GM10266 (cell line): ENCODE data around the gene GPR35.
A peak's percentile ranks its signal among the peaks of the same experiment; 100 is the strongest.

Experiments
- DNase-seq: peaks from one replicate; pipeline ENCODE4 v3.0.0; 2012; ENCODE audit errors: extremely low spot score
- TF ChIP-seq, protein P1 (sequence below): IDR thresholded peaks from 2 replicates; pipeline ENCODE4 v1.5.1; 2012; ENCODE audit warnings: mild to moderate bottlenecking, low read depth; ENCODE audit not compliant: control insufficient read depth, insufficient read depth; ENCODE audit errors: missing control alignments

Gene GPR35

DNA sequence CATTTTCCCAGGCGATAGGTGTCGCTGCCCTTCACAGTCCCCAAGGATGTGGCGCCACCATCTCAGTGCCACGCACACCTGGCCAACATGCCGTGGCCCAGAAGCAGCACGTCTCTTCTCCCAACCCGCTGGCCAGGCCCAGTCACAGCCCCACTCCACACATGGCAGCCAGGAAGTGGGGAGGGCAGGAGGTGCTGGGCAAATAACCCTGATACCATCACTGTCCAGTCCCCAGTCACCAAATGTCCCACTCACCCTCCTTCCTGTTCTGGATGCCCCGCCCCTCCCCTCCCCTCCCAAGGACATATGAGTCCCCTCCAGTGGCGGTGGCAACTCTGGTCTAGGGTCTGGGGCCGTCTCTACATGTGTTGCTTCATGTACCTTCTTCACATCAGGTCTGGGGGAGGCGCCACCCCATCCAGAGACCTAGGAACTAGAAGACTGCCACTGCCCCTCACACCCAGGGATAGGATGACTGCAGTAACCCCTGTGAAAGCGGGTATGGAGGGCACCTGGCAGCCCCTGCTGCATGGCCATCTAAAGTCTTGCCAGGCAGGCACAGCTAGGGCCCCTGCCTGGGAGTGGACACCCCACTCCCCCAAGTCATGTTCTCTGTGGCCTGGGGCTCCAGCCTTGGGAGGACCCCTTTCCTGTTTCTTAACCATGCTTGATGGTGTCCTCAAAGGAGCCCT lies 46.1 kb upstream of the GPR35 start:
- no peak for DNase-seq

GRCh38 chr2:240579771-240580614 lies 45.3 kb upstream of the GPR35 start:
- DNase-seq, result no peak
- TF ChIP-seq, protein P1, sequence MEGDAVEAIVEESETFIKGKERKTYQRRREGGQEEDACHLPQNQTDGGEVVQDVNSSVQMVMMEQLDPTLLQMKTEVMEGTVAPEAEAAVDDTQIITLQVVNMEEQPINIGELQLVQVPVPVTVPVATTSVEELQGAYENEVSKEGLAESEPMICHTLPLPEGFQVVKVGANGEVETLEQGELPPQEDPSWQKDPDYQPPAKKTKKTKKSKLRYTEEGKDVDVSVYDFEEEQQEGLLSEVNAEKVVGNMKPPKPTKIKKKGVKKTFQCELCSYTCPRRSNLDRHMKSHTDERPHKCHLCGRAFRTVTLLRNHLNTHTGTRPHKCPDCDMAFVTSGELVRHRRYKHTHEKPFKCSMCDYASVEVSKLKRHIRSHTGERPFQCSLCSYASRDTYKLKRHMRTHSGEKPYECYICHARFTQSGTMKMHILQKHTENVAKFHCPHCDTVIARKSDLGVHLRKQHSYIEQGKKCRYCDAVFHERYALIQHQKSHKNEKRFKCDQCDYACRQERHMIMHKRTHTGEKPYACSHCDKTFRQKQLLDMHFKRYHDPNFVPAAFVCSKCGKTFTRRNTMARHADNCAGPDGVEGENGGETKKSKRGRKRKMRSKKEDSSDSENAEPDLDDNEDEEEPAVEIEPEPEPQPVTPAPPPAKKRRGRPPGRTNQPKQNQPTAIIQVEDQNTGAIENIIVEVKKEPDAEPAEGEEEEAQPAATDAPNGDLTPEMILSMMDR, result peak; percentile 53

More for the DNA sequence above, 46.1 kb upstream of the GPR35 start:
- TF ChIP-seq, protein P1, result no peak

GRCh38 chr2:240581811-240582210 lies 43.5 kb upstream of the GPR35 start:
- TF ChIP-seq, protein P1, result no peak
- DNase-seq, result no peak

DNA sequence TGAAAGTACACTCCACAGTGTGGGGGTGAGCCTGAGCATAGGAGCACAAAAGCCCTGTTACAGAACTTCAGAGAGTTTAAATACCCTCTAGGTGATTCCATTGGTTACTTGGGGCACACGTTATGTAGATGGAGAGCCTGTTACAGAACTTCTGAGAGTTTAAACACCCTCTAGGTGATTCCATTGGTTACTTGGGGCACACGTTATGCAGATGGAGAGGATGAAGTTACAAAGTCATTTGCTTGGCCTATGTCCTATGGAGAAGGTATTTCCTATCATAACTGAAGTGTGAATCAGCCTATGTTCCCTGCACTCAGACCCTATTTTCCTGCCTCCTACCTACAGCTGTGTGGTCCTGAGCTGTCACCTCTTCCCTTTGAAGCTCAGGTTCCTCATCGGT lies 42.5 kb upstream of the GPR35 start:
- TF ChIP-seq, protein P1, result no peak
- DNase-seq, result no peak

DNA sequence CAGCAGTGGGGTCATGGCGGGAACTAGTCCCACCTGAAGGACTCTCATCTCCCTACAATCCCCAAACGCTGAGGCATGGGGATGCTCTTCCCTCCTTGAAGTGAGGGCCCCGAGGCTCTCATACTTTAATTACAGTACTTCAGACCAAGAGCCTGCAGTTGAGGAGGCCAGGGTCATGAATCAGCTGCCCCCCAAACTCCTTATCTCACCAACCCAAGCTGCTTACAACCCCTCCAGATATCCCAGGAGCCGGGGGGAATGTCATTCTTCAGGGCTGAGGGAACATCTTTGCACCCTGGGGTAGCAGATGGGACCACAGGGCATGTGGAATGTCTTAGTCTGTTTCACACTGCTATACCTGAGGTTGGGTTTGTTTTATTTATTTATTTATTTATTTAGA lies 41.5 kb upstream of the GPR35 start:
- DNase-seq, result no peak
- TF ChIP-seq, protein P1, result no peak

GRCh38 chr2:240584486-240585031 lies 40.7 kb upstream of the GPR35 start:
- TF ChIP-seq, protein P1, result no peak
- peak; percentile 84 for DNase-seq

GRCh38 chr2:240585101-240585500 lies 40.2 kb upstream of the GPR35 start:
- TF ChIP-seq, protein P1, result no peak
- peak; percentile 44 for DNase-seq
